ENCODE data around the gene GALNT13. TPM values are rescaled to one million over a fixed set of nuclear protein-coding genes. Genes with fewer than 3 reads are reported as not detected.

Gene GALNT13
- polyA plus RNA-seq, 2 of the 4 experiments (the other 2 are of a cell fraction) = 12.1 to 15.6 TPM

- 20% methylated on average over 1 of the region's 1 CpG for WGBS (ENCODE audit: missing lambda C conversion rate)
- no peak overlapping the region for H3K4me3 ChIP-seq
- no peak overlapping the region for H3K27ac ChIP-seq
- DNase-seq (ENCODE audit: low read depth in 1 of 2, low spot score in 1 of 2) (no peak), FAIRE-seq (no peak), ATAC-seq (no peak)
- no peak overlapping the region for H3K4me2 ChIP-seq
- CTCF ChIA-PET = no interaction called here
- H3K9me3 ChIP-seq = no peaks in the 10 kb centered on the region
- POLR2A ChIA-PET = no interaction called here
- TF ChIP-seq REST (IDR thresholded peaks at IDR 0.05) = no peak
- TF ChIP-seq HOXB5 (CRISPR knock-in tag; IDR thresholded peaks at IDR 0.05) = no peak
- no peak for TF ChIP-seq E2F6 (IDR thresholded peaks at IDR 0.05; ENCODE audit: borderline replicate concordance, low read depth)
- TF ChIP-seq CHD2 (IDR thresholded peaks at IDR 0.05; ENCODE audit: low read length, partially characterized antibody) = no peak
- no peak for TF ChIP-seq RARB (CRISPR knock-in tag; IDR thresholded peaks at IDR 0.05)
- no peak for TF ChIP-seq ZC3H11A (IDR thresholded peaks at IDR 0.05)
- TF ChIP-seq ZNF302 (CRISPR knock-in tag; IDR thresholded peaks at IDR 0.05) = no peak
- no peak for TF ChIP-seq NFE2L2 (conservative IDR thresholded peaks at IDR 0.05; ENCODE audit: low read length)
- no peak for TF ChIP-seq EHF (CRISPR knock-in tag; IDR thresholded peaks at IDR 0.05)
- no peak for TF ChIP-seq CEBPB (IDR thresholded peaks at IDR 0.05)
- no peak for TF ChIP-seq NR3C1 (IDR thresholded peaks at IDR 0.05)
- no peak for TF ChIP-seq HOXB13 (CRISPR knock-in tag; IDR thresholded peaks at IDR 0.05; ENCODE audit: low read depth)
- TF ChIP-seq, protein P1, sequence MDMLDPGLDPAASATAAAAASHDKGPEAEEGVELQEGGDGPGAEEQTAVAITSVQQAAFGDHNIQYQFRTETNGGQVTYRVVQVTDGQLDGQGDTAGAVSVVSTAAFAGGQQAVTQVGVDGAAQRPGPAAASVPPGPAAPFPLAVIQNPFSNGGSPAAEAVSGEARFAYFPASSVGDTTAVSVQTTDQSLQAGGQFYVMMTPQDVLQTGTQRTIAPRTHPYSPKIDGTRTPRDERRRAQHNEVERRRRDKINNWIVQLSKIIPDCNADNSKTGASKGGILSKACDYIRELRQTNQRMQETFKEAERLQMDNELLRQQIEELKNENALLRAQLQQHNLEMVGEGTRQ (IDR thresholded peaks at IDR 0.05) = no peak
- H3K4me1 ChIP-seq = no peaks in the 10 kb centered on the region
These were observed 608.8 kb downstream of the GALNT13 start for GRCh38 chr2:154480521-154480920.

GRCh38 chr2:154481336-154481735 lies 609.6 kb downstream of the GALNT13 start:
- Histone ChIP-seq H3K4me2 (no peak overlapping the region), H3K4me3 (no peak overlapping the region), H3K4me1 (no peaks in the 10 kb centered on the region), H3K9me3 (no peaks in the 10 kb centered on the region), H3K27ac (no peak overlapping the region)
- TF ChIP-seq HES2 (IDR thresholded peaks at IDR 0.05) = no peak
- TF ChIP-seq RCOR1 (IDR thresholded peaks at IDR 0.05; ENCODE audit: low read depth, low read length) = no peak
- TF ChIP-seq PHF8 (IDR thresholded peaks at IDR 0.05; ENCODE audit: borderline replicate concordance, low read depth) = no peak
- TF ChIP-seq MYC (IDR thresholded peaks at IDR 0.05; ENCODE audit: borderline replicate concordance, low read length) = no peak
- no peak for TF ChIP-seq RNF2 (IDR thresholded peaks at IDR 0.05; ENCODE audit: borderline replicate concordance, low read depth)
- no peak for TF ChIP-seq KDM1A (IDR thresholded peaks at IDR 0.05; ENCODE audit: low read depth)
- no peak for TF ChIP-seq TP53 (CRISPR knock-in tag; IDR thresholded peaks at IDR 0.05)
- TF ChIP-seq SMC3 (IDR thresholded peaks at IDR 0.05) = no peak
- no peak for TF ChIP-seq RFX5 (IDR thresholded peaks at IDR 0.05)
- no peak for TF ChIP-seq SREBF2 (IDR thresholded peaks at IDR 0.05)
- TF ChIP-seq, protein P2, sequence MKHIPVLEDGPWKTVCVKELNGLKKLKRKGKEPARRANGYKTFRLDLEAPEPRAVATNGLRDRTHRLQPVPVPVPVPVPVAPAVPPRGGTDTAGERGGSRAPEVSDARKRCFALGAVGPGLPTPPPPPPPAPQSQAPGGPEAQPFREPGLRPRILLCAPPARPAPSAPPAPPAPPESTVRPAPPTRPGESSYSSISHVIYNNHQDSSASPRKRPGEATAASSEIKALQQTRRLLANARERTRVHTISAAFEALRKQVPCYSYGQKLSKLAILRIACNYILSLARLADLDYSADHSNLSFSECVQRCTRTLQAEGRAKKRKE (CRISPR knock-in tag; IDR thresholded peaks at IDR 0.05; ENCODE audit: low read depth) = no peak
- no peak for TF ChIP-seq E2F6 (IDR thresholded peaks at IDR 0.05; ENCODE audit: borderline replicate concordance, low read depth)
- TF ChIP-seq HOXB13 (CRISPR knock-in tag; IDR thresholded peaks at IDR 0.05; ENCODE audit: low read depth) = no peak
- no peak for TF ChIP-seq ESRRA (IDR thresholded peaks at IDR 0.05; ENCODE audit: borderline replicate concordance, low read length)
- TF ChIP-seq RAD21 (conservative IDR thresholded peaks at IDR 0.05 in 1 of 2, IDR thresholded peaks at IDR 0.05 in 1 of 2) = no peak
- no peak for TF ChIP-seq HOXB5 (CRISPR knock-in tag; IDR thresholded peaks at IDR 0.05)
- TF ChIP-seq NR3C1 (IDR thresholded peaks at IDR 0.05) = no peak
- no peak for TF ChIP-seq GATA3 (IDR thresholded peaks at IDR 0.05; ENCODE audit: borderline replicate concordance)
- TF ChIP-seq ZSCAN20 (CRISPR knock-in tag; IDR thresholded peaks at IDR 0.05) = no peak
- no peak for DNase-seq (ENCODE audit: low read depth in 1 of 2, low spot score in 1 of 2)
- POLR2A ChIA-PET = no interaction called here
- no peak for FAIRE-seq
- CTCF ChIA-PET = no interaction called here
- ATAC-seq = no peak
- WGBS (ENCODE audit: missing lambda C conversion rate) = 53% methylated on average over 2 of the region's 2 CpGs
